HG03442 (cell line): ENCODE measurements around the gene HAPLN1.

ENCODE experiments used
- ATAC-seq: cut with Tn5 transposase; IDR thresholded peaks from one replicate; pipeline ENCODE4 v1.9.1; 2021; ENCODE audit warnings: mild to moderate bottlenecking, moderate library complexity; ENCODE audit not compliant: unreplicated experiment

The HAPLN1 gene

DNA sequence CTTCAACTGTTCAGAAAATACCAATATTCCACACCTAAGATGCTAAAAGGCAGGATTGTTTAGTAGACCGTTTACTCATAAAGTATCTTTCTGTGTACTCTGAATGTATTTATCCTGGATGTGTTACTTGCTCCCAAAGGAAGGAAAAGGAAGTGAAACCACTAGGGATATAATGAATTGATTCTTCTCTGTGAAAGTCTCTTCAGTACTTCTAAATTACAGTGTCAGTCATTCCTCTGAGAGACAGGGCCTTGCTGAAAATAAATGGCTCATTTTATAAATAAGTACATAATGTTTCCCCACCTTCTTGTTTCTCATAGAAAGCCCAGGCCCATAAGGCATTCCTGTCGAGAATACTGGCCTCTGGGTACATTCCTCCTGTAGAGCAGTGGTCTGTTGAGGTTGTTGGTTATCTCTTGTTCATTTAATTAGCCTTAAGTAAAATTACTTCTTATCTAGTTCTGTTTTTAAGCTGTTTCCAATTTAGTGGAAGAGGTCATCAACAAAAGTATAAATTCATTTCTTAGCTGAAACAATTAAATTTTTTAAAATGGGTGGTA lies 1.6 kb downstream of the HAPLN1 start:
- ATAC-seq, result no peak

GRCh38 chr5:83718195-83718825 lies 2.3 kb downstream of the HAPLN1 start:
- ATAC-seq, result peak; percentile 76

DNA sequence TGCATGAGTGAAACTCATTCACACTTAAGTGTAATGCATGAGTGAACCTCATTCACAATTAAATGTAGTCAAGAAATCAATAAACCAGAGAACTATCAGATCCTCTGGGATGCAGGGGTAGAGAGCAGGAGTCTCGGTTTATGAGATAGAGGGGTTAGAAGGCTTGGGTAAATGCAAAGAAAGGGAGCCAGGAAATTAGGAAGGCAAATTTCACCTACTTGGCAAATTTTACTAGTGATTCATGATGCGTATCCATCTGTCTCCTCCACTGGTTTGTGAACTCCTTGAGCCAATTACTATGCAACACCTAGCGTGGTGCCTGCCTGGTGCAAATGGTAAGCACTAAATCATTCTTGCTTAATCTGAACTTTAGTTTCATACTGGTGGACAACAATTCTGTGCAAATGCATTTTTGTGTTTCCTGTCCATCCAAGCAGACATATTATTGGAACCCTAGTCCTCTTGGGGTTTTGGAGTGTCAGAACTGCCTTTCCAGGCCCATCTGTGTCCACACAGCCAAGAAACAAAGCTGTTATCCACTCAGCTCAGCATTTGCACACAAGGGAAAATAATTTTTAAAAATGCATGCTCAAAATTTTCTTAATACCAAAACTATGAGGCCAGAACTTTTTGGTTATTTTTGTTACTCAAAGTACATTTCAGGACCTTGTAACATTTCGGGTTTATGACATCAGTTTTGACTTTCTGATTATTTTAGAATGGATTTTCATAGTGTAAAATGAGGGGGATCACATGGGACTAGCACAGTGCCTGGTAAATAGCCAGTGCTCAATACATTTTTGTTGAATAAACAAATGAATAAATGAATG lies 5.2 kb downstream of the HAPLN1 start:
- ATAC-seq, result no peak

DNA sequence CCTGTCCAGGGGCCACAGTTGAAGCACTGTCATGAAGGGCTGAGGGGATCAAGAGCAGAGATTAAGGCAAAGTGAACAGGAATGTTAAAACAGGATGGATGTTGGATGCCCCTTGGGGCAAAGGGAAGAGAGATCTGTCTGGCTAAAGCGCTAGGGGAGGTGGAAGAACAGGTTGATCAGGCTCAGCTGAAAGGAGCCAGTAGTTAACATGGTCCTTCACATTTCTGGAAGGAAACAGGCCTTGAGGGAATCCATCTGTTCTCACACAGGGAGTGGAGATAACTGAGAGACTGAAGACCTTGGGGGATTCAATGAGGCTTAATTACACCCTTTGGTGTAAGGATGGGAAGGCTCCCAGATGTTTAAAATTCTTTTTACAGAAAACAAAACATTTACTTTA lies 5.8 kb downstream of the HAPLN1 start:
- no peak for ATAC-seq

DNA sequence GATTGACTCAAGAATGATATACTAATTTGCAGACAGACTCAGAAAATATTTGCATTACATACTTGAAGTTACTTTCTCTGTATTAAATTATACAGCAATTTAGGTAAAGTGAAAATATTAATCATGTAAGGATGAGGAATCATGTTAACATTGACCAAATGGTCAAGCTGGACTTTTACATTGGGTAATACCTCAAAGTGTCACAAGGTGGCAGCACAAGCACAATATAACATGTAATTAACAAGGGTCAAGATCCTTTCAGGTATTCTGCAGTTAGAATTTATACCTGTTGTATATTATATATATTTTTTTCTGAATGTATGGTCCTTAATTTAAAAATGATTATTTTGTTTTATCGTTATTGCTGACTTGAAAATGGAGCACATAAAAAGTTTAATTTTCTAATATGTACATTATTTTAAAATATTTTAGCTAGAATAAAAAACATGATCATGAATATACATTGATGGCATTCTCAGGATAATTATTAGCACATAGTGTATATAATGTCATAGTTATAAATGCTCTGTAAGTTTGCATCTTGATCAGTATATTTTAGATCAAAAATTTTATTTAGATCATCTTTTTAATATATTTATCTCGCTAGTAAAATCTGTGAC lies 8.6 kb downstream of the HAPLN1 start:
- peak; percentile 82 for ATAC-seq

GRCh38 chr5:83709973-83710372 lies 10.7 kb downstream of the HAPLN1 start:
- no peak for ATAC-seq

- no peak for ATAC-seq
These were observed 12.5 kb downstream of the HAPLN1 start for GRCh38 chr5:83708170-83708569.

DNA sequence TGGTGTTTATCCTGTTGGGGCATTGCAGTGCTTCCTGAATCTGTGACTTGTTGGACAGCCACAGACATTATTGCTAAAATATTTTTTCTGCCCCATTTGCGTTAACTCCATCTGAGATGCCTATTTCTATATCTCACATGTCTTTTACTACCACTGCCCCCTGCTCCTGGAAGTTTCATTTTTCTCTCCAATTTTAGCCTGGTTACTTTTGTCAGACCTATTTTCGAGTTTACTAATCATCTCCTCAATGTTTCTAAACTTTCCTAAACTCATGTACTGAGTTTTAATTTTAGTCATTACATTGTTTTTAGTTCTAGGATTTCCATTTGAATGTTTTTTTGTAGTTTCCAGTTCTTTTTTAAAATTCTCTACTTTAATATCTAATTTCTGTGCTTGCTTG lies 17.6 kb downstream of the HAPLN1 start:
- no peak for ATAC-seq

GRCh38 chr5:83701886-83702285 lies 18.8 kb downstream of the HAPLN1 start:
- ATAC-seq, result no peak

DNA sequence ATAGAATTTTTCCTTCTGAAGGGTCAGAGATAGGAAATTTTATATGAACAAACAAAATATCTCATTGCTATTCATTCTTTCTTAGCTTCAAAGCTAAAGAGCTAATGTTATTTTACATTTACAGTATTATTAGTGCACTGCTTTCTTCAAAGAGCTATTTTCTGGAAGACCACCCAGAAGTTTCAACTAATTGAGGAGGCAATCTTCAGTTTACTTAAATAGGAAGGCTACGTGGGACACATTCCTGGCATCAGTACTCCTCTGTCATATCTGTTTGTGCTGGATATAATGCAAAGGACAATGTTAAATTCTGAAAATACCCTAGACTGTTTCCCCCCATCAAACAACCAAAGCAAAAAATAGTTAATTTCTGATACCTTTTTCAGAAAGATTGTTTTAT lies 30.8 kb downstream of the HAPLN1 start:
- ATAC-seq, result no peak

DNA sequence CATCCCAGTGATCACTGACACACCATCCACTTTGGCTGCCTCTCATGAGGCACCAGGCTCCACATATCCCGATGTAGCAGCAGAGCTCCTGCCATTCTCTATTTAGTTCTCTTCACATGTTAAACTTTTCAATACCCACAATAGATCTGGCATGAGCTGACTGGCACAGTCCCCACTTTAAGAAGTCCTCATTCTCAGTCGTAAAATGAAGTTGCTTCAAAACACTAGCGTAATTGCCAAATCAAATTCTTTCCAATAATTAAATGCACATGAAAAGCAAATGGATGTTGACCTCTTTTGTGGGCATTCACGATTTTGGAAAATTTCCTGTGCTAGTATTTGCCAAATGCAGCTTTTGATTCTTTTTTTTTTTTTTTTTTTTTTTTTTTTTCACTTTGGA lies 32.4 kb downstream of the HAPLN1 start:
- ATAC-seq, result no peak

DNA sequence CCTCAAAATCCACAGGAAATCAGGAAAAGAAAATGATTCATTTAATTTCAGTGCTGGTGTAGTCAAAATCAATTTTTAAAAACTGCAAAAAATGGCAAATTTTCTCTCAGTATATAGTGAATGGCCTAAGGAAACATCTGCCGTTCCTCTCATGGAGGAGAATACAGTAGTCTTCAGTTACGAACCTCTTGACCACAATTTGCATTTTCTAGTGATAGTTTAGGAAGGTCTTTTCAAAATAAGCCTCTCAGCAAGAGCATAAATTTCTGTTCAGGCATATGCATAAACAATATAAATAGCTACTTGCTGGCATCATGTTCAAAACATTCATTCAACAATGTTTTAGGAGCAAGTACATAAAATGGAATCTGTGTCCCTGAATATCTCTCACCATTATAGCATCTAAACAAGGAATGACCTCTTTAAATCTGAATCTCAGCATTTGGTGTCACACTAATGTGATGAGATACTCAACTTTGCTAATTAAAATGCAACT lies 33.5 kb downstream of the HAPLN1 start:
- no peak for ATAC-seq

DNA sequence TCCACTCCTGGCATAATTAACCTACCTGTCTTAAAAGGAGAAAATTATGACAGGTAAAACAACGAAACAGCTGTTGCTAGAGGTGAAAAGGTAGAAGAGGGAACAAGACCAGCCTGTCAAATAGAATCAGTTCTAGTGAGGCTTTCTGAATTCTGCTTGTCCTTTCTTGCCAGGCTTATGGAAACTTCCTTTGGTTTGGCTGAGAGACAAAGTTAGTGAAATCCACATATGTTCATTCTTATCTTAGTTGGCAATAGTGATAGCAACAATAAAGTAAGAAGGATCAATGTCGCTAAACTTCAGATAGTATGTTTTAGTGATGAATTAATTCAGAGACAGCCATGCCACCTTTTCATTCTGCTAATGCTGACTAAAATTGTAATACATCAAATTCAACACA lies 34.4 kb downstream of the HAPLN1 start:
- ATAC-seq, result no peak

GRCh38 chr5:83683836-83684235 lies 36.8 kb downstream of the HAPLN1 start:
- ATAC-seq, result no peak

- ATAC-seq, result no peak
These were observed 48.0 kb downstream of the HAPLN1 start for GRCh38 chr5:83672646-83673045.

DNA sequence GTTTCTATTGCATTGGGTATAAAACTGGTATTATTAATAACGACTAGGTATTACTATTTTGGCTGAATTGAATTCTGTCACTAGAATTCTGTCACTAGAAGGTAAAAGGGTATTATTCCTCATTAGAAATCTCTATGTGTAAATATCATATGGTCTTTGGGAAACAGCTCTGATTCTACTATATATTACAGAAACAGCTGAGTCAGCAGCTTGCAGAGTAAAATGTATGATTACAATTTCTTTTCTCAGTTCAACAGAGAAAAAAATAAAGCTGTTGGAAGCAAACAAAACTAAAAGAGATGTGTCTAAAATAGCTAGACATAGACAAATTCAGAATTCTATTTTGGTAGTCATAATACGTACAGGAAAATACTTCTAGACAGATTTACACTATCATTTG lies 48.5 kb downstream of the HAPLN1 start:
- no peak for ATAC-seq

- ATAC-seq, result no peak
These were observed 55.0 kb downstream of the HAPLN1 start for GRCh38 chr5:83665631-83666030.

GRCh38 chr5:83662558-83662957 lies 58.1 kb downstream of the HAPLN1 start:
- no peak for ATAC-seq

DNA sequence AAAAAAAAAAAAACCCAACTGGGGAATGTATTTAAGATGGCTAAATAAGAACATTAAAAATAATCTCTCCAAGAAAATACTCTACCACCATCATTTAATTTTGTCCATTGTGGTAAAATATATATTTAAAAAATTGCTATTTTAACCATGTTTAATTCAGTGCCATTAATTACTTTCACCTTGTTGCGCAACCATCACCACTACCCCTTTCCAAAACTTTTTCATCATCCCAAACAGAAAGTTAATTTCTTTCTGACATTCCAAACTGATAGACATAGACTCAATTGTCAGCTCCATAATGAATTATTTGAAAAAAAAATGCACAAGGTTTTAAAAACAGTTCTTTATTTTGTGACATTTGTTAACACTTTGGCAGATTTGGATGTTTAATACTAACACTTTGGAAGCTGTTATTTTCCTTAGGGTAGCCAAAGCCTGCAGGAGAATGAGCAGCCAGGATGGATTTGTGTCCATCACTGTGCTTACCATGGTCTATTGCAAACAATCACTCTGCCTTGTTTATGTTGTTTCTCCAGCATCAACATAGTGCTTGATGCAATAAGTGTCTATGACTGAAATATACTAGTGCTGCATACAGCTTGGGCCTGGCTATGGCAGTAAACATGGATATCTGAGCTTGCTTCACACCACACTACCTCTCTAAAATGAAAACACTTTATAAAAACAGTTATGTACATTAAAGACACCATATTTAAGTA lies 62.7 kb downstream of the HAPLN1 start:
- no peak for ATAC-seq

- ATAC-seq, result peak; percentile 46
These were observed 66.1 kb downstream of the HAPLN1 start for GRCh38 chr5:83654427-83654994.

- peak; percentile 82 for ATAC-seq
These were observed 67.0 kb downstream of the HAPLN1 start for GRCh38 chr5:83653669-83654068.
